ENCODE results near the gene VSTM1.

DNA sequence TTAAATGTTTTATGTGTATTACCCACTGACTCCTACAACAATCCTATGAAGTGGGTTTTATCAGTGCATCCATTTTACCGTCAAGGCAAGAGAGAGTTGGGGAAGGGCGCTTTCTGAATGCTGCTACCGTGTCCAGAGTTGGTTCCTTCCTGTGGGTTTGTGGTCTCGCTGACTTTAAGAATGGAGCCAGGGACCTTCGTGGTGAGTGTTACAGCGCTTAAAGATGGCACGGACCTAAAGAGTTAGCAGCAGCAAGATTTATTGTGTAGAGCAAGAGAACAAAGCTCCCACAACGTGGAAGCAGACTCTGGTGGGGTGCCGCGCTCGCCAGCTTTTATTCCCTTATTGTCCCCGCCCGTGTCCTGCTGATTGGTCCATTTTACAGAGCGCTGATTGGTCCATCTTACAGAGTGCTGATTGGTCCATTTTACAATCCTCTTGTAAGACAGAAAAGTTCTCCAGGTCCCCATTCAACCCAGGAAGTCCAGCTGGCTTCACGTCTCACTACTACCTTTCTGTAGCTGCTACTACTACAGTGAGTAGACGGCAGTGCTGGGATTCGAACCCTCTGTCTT, 30.8 kb upstream of the VSTM1 start:
- TF ChIP-seq ZBTB33 (IDR thresholded peaks at IDR 0.05) (no peak), CTCF (IDR thresholded peaks at IDR 0.05; ENCODE audit: low read depth, low read length, missing input control) (no peak), MAX (IDR thresholded peaks at IDR 0.05) (no peak), FOXA1 (IDR thresholded peaks at IDR 0.05) (no peak), YY1 (IDR thresholded peaks at IDR 0.05) (no peak), TAF1 (conservative IDR thresholded peaks at IDR 0.05) (no peak)
- TF ChIP-seq, protein P1, sequence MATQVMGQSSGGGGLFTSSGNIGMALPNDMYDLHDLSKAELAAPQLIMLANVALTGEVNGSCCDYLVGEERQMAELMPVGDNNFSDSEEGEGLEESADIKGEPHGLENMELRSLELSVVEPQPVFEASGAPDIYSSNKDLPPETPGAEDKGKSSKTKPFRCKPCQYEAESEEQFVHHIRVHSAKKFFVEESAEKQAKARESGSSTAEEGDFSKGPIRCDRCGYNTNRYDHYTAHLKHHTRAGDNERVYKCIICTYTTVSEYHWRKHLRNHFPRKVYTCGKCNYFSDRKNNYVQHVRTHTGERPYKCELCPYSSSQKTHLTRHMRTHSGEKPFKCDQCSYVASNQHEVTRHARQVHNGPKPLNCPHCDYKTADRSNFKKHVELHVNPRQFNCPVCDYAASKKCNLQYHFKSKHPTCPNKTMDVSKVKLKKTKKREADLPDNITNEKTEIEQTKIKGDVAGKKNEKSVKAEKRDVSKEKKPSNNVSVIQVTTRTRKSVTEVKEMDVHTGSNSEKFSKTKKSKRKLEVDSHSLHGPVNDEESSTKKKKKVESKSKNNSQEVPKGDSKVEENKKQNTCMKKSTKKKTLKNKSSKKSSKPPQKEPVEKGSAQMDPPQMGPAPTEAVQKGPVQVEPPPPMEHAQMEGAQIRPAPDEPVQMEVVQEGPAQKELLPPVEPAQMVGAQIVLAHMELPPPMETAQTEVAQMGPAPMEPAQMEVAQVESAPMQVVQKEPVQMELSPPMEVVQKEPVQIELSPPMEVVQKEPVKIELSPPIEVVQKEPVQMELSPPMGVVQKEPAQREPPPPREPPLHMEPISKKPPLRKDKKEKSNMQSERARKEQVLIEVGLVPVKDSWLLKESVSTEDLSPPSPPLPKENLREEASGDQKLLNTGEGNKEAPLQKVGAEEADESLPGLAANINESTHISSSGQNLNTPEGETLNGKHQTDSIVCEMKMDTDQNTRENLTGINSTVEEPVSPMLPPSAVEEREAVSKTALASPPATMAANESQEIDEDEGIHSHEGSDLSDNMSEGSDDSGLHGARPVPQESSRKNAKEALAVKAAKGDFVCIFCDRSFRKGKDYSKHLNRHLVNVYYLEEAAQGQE (IDR thresholded peaks at IDR 0.05) = no peak
